Astrocyte of the spinal cord (primary cell): ENCODE measurements around the gene ARHGDIG.

Experiments used
- DNase-seq: peaks from one replicate; pipeline ENCODE4 v3.0.0; 2011; ENCODE audit warnings: low read depth, low spot score
- H3K4me3 ChIP-seq: 2 replicates; pipeline ENCODE4 v1.5.1; 2011; ENCODE audit warnings: low read depth, mild to moderate bottlenecking, low read length, moderate library complexity
- in situ Hi-C: cut with HindIII; loops from 2 replicates; pipeline ENCODE4 v1.10.0; 2017; ENCODE audit warnings: low sequenced_read_pairs
- TF ChIP-seq, protein P1 (sequence below): IDR thresholded peaks from 2 replicates; pipeline ENCODE4 v1.5.1; 2012; ENCODE audit warnings: low read depth, mild to moderate bottlenecking, low read length, inconsistent platforms

The ARHGDIG gene

DNA sequence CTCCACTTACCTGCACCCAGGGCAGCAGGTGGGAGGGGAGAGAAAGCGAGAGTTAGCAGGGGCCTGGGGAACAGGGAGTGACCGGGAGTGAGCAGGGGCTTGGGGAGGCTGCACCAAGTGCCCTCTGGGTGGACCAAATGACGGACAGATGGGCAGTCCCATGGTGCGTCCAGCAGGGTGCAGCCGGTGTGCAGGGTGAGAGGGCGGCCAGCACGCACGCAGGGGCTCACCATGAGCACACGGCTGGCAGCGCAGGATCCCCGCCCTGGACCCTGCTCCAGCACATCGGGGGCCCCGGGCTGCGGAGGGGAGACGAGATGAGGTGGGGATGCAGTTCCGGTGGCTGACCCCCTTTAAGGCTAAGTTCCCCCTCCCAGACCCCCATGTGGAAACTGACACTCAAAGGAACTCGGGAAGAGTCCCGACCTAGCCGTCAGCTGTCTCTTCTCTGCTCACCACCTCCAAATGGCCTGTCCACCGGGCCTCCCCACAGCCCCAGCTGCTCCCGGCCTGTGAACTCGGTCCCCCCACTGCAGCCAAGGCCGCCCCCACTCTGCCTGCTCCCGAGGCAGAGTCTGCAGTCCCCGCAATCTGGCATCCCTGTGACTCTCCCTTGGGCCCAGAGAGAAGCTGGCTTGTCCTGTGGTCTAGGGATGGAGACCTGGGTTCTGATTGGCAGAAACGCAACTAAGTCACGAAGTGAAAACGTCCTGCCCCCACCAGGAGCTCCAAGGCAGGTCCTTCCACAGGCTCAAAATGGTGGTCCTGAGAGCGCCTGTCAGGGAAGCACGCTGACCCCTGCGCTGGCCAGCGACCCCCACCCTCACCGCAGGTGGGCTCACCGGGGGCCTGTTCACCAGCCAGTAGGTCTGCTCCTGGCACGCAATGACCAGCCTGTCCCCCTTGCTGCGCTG is 7.5 kb upstream of the ARHGDIG start:
- TF ChIP-seq, protein P1, sequence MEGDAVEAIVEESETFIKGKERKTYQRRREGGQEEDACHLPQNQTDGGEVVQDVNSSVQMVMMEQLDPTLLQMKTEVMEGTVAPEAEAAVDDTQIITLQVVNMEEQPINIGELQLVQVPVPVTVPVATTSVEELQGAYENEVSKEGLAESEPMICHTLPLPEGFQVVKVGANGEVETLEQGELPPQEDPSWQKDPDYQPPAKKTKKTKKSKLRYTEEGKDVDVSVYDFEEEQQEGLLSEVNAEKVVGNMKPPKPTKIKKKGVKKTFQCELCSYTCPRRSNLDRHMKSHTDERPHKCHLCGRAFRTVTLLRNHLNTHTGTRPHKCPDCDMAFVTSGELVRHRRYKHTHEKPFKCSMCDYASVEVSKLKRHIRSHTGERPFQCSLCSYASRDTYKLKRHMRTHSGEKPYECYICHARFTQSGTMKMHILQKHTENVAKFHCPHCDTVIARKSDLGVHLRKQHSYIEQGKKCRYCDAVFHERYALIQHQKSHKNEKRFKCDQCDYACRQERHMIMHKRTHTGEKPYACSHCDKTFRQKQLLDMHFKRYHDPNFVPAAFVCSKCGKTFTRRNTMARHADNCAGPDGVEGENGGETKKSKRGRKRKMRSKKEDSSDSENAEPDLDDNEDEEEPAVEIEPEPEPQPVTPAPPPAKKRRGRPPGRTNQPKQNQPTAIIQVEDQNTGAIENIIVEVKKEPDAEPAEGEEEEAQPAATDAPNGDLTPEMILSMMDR, result no peak
- H3K4me3 ChIP-seq, result no peak overlapping the region
- in situ Hi-C loops, result no loop called here
- no peak for DNase-seq

DNA sequence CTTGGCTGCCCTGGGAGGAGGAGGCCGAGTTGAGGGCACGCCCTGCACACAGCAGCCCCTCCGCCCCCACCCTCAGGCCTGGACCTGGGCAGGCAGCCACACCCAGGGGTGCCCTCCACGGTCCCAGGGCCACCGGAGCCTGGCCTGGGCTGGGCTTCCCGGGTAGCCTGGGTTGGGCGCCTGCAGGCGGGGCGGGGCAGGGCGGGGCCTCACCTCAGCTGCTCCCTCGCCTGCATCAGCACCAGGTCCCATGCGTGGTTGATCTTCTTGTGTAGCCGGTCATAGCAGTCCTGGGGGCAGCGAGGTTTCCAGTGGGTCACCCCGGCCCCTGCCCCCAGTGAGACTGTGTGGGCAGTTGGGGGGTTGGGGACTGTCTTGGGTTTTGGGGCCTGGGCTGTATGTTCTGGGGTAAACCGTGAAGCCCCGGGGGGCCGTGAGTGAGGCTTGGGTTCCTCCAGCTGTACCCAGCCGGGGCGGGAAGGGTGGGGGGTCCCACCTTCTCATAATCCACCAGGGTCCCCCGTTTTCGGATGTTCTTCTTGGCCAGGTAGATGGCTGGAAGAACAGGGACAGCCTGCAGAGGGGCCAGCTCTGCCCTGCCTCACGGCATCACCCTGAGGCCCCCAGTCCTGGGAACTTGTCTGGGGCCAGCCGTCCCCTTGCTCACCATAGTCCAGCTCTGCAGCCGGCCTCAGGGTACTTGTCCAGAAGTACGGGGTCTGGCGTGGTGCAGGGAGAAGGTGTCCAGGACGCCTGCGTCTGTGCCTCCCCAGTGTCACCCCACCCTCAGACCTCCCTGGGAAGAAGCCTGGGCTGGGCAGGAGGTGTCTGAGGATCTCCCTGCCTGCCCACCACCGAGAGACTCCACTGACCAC is 6.6 kb upstream of the ARHGDIG start:
- TF ChIP-seq, protein P1, result no peak
- in situ Hi-C loops, result no loop called here
- no peak overlapping the region for H3K4me3 ChIP-seq
- DNase-seq, result no peak

DNA sequence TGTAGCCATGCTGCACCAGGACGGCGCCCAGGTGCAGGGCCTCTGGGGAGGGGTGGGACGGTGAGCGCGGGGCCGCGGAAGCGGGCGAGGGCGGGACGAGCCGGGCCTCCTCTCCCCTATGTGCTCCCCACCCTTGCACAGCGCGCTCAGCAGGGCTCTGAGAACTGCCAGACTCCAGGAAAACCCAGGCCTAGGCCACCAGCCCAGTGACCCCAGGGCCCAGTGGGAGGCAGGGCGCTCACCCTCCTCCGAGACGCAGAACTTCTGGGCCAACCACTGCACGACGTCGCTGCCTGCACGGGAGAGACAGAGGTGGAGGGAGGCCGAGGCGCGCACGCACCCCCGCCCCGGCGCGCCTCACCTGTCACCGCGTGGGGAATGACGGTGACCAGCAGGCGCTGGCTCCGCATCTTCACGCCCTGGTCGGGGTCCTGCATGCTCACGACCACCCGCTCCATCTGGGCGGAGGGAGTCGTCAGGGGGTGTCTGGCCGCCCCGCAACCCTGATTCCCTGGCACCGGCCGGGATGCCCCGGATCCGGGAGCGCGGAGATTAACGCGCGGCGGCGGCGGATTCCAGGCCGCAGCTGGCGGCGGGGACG is 5.2 kb upstream of the ARHGDIG start:
- TF ChIP-seq, protein P1, result no peak
- H3K4me3 ChIP-seq, result peak overlapping the region; percentile 25
- in situ Hi-C loops, result no loop called here
- no peak for DNase-seq

DNA sequence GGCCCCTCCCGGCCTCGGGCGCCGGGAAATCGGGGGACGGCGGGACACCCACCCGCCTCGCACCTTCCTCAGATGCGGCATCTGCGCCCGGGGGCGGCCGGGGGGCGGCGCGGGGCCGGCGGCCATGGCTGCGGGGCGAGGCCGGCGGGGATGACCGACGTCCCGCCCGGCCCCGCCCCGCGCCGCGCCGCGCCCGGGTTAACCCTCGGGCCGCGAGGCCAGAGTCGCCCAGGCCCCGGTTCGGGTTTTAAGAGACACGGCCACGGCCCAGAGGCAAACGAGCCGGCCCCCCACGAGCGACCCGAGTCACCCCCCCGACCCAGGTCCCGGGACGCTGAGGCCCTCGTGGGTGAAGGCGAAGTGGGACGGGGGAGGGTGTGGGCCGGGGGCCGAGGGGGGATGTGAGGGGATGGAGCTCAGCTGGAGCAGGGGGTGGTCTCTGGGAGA is 4.6 kb upstream of the ARHGDIG start, which contains the start of gene RGS11:
RGS11 (minus strand) TSS at position 159 of the 447 bp plus-strand sequence; CDS start at position 126, 33 bp downstream.
- in situ Hi-C loops, result no loop called here
- peak within 1 kb of the TSS; percentile 25 for H3K4me3 ChIP-seq

DNA sequence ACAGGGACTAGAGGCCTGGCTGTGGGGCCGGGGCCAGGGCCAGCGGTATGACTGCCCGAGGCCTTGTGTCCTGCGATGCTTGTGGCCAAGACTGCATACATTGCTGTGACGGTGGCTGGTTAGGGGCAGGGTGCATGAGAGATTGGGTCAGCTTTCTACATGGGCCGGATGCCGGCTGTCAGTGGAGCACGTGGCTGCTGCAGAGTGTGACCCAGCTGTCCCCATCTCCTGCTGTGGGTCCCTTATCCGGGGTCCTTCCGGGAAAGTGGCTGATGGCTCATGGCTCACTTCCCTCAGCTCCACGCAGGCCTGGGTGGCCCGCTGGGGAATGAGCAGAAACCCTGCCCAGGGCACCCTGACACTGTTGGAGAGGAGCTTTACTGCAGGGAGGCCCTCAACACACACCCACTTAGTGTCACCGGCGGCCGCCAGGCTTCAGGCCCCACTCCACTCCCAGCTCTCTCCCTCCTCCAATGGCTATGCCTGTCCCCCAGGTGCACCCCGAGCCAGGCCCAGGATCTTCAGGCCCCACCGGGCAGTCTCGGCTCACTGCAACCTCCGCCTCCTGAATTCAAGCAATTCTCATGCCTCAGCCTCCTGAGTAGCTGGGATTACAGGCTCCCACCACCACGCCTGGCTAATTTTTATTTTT is 3.8 kb upstream of the ARHGDIG start:
- DNase-seq, result no peak
- in situ Hi-C loops, result no loop called here
- TF ChIP-seq, protein P1, result no peak
- H3K4me3 ChIP-seq, result no peak overlapping the region

More for the DNA sequence above, 4.6 kb upstream of the ARHGDIG start, which contains the start of gene RGS11:
- DNase-seq, result no peak
- TF ChIP-seq, protein P1, result no peak
